NOMO-1 (cell line): ENCODE data around the gene FCGR3A.
"Not testable (repeated sequence)": the region's sequence is repeated elsewhere in the genome, so short reads cannot be mapped to it uniquely, and the experiment has no call there.

Experiments used
- DNase-seq, 2 experiments: peaks; one replicate each; lab custom pipeline; 2025; ENCODE audit not compliant: unreplicated experiment in 2 of 2; lab: John Stamatoyannopoulos, UW

Gene FCGR3A

GRCh38 chr1:161557506-161558450 is 8.2 kb upstream of the FCGR3A start:
- not testable (repeated sequence) for DNase-seq

GRCh38 chr1:161556990-161557389 is 7.4 kb upstream of the FCGR3A start:
- not testable (repeated sequence) for DNase-seq

- not testable (repeated sequence) for DNase-seq
These were observed 6.5 kb upstream of the FCGR3A start for GRCh38 chr1:161556143-161556542.

GRCh38 chr1:161554815-161555417 is 5.3 kb upstream of the FCGR3A start:
- DNase-seq: peak in 1 of 2 experiments; percentile 20

GRCh38 chr1:161554340-161554739 is 4.7 kb upstream of the FCGR3A start:
- peak in 1 of 2 experiments; percentile 41 for DNase-seq

GRCh38 chr1:161553631-161554030 is 4.0 kb upstream of the FCGR3A start:
- not testable (repeated sequence) for DNase-seq

GRCh38 chr1:161550942-161551341 is 1.3 kb upstream of the FCGR3A start:
- not testable (repeated sequence) for DNase-seq

GRCh38 chr1:161548749-161549406 is 740 bp downstream of the FCGR3A start:
- not testable (repeated sequence) for DNase-seq

- not testable (repeated sequence) for DNase-seq
These were observed 1.4 kb downstream of the FCGR3A start for GRCh38 chr1:161547995-161548741.

GRCh38 chr1:161545005-161545731 is 4.5 kb downstream of the FCGR3A start:
- DNase-seq: not testable (repeated sequence)

GRCh38 chr1:161543125-161543524 is 6.5 kb downstream of the FCGR3A start:
- DNase-seq: not testable (repeated sequence)

- not testable (repeated sequence) for DNase-seq
These were observed 7.5 kb downstream of the FCGR3A start for GRCh38 chr1:161542091-161542559.

GRCh38 chr1:161540570-161540960 is 9.1 kb downstream of the FCGR3A start:
- peak in 1 of 2 experiments; percentile 40 for DNase-seq

GRCh38 chr1:161539731-161540569 is 9.7 kb downstream of the FCGR3A start:
- peak; percentile 73 to 87 for DNase-seq

GRCh38 chr1:161538925-161539479 is 10.6 kb downstream of the FCGR3A start:
- DNase-seq: not testable (repeated sequence)

GRCh38 chr1:161537068-161537669 is 12.4 kb downstream of the FCGR3A start:
- DNase-seq: not testable (repeated sequence)

GRCh38 chr1:161532644-161533567 is 16.7 kb downstream of the FCGR3A start:
- DNase-seq: peak; percentile 30 to 52
